Loucy (cell line): ENCODE data around the gene ASS1.

Experiments
- H2AFZ ChIP-seq: fragments of 200-600 bp; sonication (generic); 2 replicates; pipeline ENCODE4 v1.6.0; 2016; ENCODE audit warnings: antibody characterized with exemption, mild to moderate bottlenecking, low read length, moderate library complexity
- H3F3A ChIP-seq: fragments of 200-600 bp; 2 replicates; pipeline ENCODE4 v1.6.0; 2016; ENCODE audit warnings: antibody characterized with exemption, low read depth, mild to moderate bottlenecking
- H3K27me3 ChIP-seq: fragments of 200-600 bp; sonication (generic); 2 replicates; pipeline ENCODE4 v1.6.1; 2014; ENCODE audit warnings: low read length, mild to moderate bottlenecking; ENCODE audit not compliant: insufficient read depth, poor library complexity, severe bottlenecking
- H3K36me3 ChIP-seq: fragments of 200-600 bp; sonication (generic); 2 replicates; pipeline ENCODE4 v1.6.1; 2016; ENCODE audit warnings: low read length; ENCODE audit not compliant: insufficient read depth
- H3K4me1 ChIP-seq: fragments of 200-600 bp; sonication (generic); 2 replicates; pipeline ENCODE4 v1.5.1; 2014; ENCODE audit warnings: low read length, mild to moderate bottlenecking; ENCODE audit not compliant: insufficient read depth, poor library complexity, severe bottlenecking
- H3K4me2 ChIP-seq: fragments of 200-600 bp; sonication (generic); 2 replicates; pipeline ENCODE4 v1.6.0; 2014; ENCODE audit warnings: antibody characterized with exemption, low read length, low read depth, mild to moderate bottlenecking; ENCODE audit not compliant: poor library complexity, severe bottlenecking
- H3K4me3 ChIP-seq: fragments of 200-600 bp; sonication (generic); 2 replicates; pipeline ENCODE4 v1.5.1; 2014; ENCODE audit warnings: low read length, mild to moderate bottlenecking, mixed read lengths; ENCODE audit not compliant: poor library complexity, severe bottlenecking
- H3K79me2 ChIP-seq: fragments of 200-600 bp; sonication (generic); 2 replicates; pipeline ENCODE4 v1.6.1; 2014; ENCODE audit warnings: low read length; ENCODE audit not compliant: insufficient read depth
- H3K9ac ChIP-seq: fragments of 200-600 bp; sonication (generic); 2 replicates; pipeline ENCODE4 v1.6.0; 2014; ENCODE audit warnings: mild to moderate bottlenecking, low read depth, low read length, moderate library complexity; ENCODE audit not compliant: poor library complexity, severe bottlenecking
- H3K9me2 ChIP-seq: fragments of 200-600 bp; sonication (generic); replicated peaks from 2 replicates; pipeline ENCODE4 v1.6.1; 2016; ENCODE audit warnings: low read depth, low read length, mixed read lengths
- H3K9me3 ChIP-seq: fragments of 200-600 bp; sonication (generic); 2 replicates; pipeline ENCODE4 v1.6.1; 2014; ENCODE audit warnings: mild to moderate bottlenecking, antibody characterized with exemption, low read length, low read depth; ENCODE audit not compliant: insufficient read depth
- H4K20me1 ChIP-seq: fragments of 200-600 bp; sonication (generic); 2 replicates; pipeline ENCODE4 v1.6.0; 2014; ENCODE audit warnings: antibody characterized with exemption, low read length, mild to moderate bottlenecking; ENCODE audit not compliant: insufficient read depth, poor library complexity, severe bottlenecking
- EZH2phosphoT487 ChIP-seq: fragments of 200-600 bp; IDR thresholded peaks from 2 replicates; pipeline ENCODE4 v1.6.1; 2018; ENCODE audit warnings: antibody characterized with exemption, mild to moderate bottlenecking, moderate library complexity, borderline replicate concordance
- TF ChIP-seq, protein P1 (sequence below): fragments of 200-600 bp; sonication (generic); conservative IDR thresholded peaks from 2 replicates; pipeline ENCODE4 v1.5.1; 2014; ENCODE audit warnings: mild to moderate bottlenecking, antibody characterized with exemption, low read length

ASS1 gene

DNA sequence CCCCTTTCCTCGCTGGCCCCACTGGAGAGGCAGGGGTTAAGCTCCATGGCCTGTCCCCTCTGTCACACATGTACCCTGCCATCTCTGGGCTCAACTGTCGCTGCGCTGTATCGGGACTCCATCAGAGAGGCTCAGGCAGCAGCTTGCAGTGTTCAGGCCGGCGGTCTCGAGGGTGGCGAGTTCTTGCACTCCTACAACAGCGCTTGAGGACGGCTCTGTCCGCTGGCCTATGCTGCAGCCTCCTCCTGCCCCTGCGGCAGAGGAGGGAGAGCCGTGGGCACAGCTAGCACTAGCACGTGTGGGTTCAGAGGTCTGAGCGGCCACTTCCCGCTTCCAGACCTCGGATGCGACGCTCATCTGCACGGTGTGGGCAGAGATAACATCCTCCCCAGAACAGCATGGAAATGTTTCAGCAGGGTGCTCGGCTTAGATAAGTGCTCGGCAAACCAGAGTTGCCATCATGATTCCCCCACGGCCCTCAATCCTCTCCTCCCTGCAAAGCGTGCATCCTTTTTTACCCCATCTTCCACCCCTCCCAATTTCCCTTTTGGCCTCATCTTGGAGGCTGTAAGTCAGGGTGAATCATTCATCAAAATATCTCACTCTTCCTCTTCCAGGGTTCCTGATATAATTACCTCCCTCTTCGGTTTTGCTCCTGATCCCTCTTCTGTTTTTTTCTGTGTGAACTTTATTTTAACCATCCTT, 92.7 kb downstream of the ASS1 start:
- H3K4me2 ChIP-seq: no peak overlapping the region
- H3K9me2 ChIP-seq: no peaks in the 10 kb centered on the region
- H3K4me1 ChIP-seq: no peaks in the 10 kb centered on the region
- no peaks in the 10 kb centered on the region for H4K20me1 ChIP-seq
- no peaks in the 10 kb centered on the region for H3K79me2 ChIP-seq
- H3K27me3 ChIP-seq: no peaks in the 10 kb centered on the region
- H3K9me3 ChIP-seq: no peaks in the 10 kb centered on the region
- H2AFZ ChIP-seq: no peak overlapping the region
- no peak for TF ChIP-seq EZH2phosphoT487
- TF ChIP-seq, protein P1, sequence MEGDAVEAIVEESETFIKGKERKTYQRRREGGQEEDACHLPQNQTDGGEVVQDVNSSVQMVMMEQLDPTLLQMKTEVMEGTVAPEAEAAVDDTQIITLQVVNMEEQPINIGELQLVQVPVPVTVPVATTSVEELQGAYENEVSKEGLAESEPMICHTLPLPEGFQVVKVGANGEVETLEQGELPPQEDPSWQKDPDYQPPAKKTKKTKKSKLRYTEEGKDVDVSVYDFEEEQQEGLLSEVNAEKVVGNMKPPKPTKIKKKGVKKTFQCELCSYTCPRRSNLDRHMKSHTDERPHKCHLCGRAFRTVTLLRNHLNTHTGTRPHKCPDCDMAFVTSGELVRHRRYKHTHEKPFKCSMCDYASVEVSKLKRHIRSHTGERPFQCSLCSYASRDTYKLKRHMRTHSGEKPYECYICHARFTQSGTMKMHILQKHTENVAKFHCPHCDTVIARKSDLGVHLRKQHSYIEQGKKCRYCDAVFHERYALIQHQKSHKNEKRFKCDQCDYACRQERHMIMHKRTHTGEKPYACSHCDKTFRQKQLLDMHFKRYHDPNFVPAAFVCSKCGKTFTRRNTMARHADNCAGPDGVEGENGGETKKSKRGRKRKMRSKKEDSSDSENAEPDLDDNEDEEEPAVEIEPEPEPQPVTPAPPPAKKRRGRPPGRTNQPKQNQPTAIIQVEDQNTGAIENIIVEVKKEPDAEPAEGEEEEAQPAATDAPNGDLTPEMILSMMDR: no peak
- H3K36me3 ChIP-seq: no peaks in the 10 kb centered on the region
- H3F3A ChIP-seq: no peaks in the 10 kb centered on the region
- no peak overlapping the region for H3K9ac ChIP-seq
- no peak overlapping the region for H3K4me3 ChIP-seq

DNA sequence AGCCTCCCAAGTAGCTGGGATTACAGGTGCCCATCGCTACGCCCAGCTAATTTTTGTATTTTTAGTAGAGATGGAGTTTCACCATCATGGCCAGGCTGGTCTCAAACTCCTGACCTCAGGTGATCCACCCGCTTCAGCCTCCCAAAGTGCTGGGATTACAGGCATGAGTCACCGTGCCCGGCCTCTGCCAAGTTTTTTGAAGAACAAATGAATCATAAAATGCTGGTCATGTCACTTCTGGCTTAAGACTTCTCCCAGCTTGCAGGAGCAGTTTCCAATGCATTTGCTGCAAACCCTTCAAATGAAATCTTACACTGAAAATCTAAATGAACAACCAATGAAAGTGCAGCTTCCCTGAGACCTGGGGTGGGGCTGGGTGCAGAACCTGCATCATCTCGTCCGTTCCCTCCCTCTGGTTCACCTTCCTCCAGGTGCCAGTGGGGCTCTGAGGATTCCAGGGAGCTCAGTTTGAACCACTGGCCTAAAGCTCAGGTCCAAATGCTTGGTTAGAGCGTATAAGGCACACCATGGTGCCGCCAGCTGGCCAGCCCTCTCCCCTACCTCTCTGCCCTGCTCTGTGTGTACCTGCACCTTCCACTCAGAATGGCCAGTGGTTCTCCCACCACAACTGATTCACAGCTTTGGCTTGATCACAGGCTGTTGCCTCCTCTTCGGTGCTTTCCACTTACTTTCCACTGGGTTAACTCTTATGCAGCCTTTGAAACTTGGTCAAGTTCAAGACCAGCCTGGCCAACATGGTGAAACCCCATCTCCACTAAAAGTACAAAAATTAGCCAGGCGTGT, 94.9 kb downstream of the ASS1 start:
- H3F3A ChIP-seq: no peaks in the 10 kb centered on the region
- no peak overlapping the region for H3K4me2 ChIP-seq
- no peak for TF ChIP-seq EZH2phosphoT487
- TF ChIP-seq, protein P1: no peak
- no peak overlapping the region for H2AFZ ChIP-seq
- H3K4me3 ChIP-seq: no peak overlapping the region
- H3K27me3 ChIP-seq: no peaks in the 10 kb centered on the region
- H3K9me2 ChIP-seq: no peaks in the 10 kb centered on the region
- no peaks in the 10 kb centered on the region for H3K4me1 ChIP-seq
- no peaks in the 10 kb centered on the region for H3K36me3 ChIP-seq
- H3K9me3 ChIP-seq: no peaks in the 10 kb centered on the region
- no peaks in the 10 kb centered on the region for H4K20me1 ChIP-seq
- no peaks in the 10 kb centered on the region for H3K79me2 ChIP-seq
- H3K9ac ChIP-seq: no peak overlapping the region

- Histone ChIP-seq H2AFZ (no peak overlapping the region), H3K79me2 (no peaks in the 10 kb centered on the region), H3K9ac (no peak overlapping the region), H3K36me3 (no peaks in the 10 kb centered on the region), H3K4me3 (no peak overlapping the region), H3K27me3 (no peaks in the 10 kb centered on the region), H3K9me2 (no peaks in the 10 kb centered on the region), H4K20me1 (no peaks in the 10 kb centered on the region), H3K9me3 (no peaks in the 10 kb centered on the region), H3F3A (no peaks in the 10 kb centered on the region), H3K4me2 (no peak overlapping the region), H3K4me1 (no peaks in the 10 kb centered on the region)
- no peak for TF ChIP-seq EZH2phosphoT487
- TF ChIP-seq, protein P1: no peak
These were observed 96.8 kb downstream of the ASS1 start for GRCh38 chr9:130541533-130541932.
